ENCODE results near the gene CLCN6. TPM values are rescaled to one million over a fixed set of nuclear protein-coding genes. Genes with fewer than 3 reads are reported as not detected.

CLCN6 gene
- total RNA-seq, 1 donor from 2014 or later = 6.8 TPM

- DNase-seq (ENCODE audit: low read depth) = no peak
- no peak overlapping the region for H3K4me3 ChIP-seq (ENCODE audit: low read depth, low read length)
- no peak for TF ChIP-seq CTCF (conservative IDR thresholded peaks at IDR 0.05; ENCODE audit: low read depth, low read length)
Measured at GRCh38 chr1:11778844-11779623, 27.0 kb upstream of the CLCN6 start.

GRCh38 chr1:11779715-11780379 is 26.1 kb upstream of the CLCN6 start:
- no peak for TF ChIP-seq CTCF (conservative IDR thresholded peaks at IDR 0.05; ENCODE audit: low read depth, low read length)
- H3K4me3 ChIP-seq (ENCODE audit: low read depth, low read length) = no peak overlapping the region
- DNase-seq (ENCODE audit: low read depth) = no peak

- no peak overlapping the region for H3K4me3 ChIP-seq (ENCODE audit: low read depth, low read length)
- no peak for TF ChIP-seq CTCF (conservative IDR thresholded peaks at IDR 0.05; ENCODE audit: low read depth, low read length)
- DNase-seq (ENCODE audit: low read depth) = no peak
Measured at GRCh38 chr1:11780380-11781147, 25.4 kb upstream of the CLCN6 start.

- no peak for DNase-seq (ENCODE audit: low read depth)
- no peak for TF ChIP-seq CTCF (conservative IDR thresholded peaks at IDR 0.05; ENCODE audit: low read depth, low read length)
- no peak overlapping the region for H3K4me3 ChIP-seq (ENCODE audit: low read depth, low read length)
Measured at GRCh38 chr1:11781297-11781696, 24.7 kb upstream of the CLCN6 start.

GRCh38 chr1:11782127-11782708 is 23.8 kb upstream of the CLCN6 start:
- no peak overlapping the region for H3K4me3 ChIP-seq (ENCODE audit: low read depth, low read length)
- DNase-seq (ENCODE audit: low read depth) = no peak
- no peak for TF ChIP-seq CTCF (conservative IDR thresholded peaks at IDR 0.05; ENCODE audit: low read depth, low read length)

- DNase-seq (ENCODE audit: low read depth) = no peak
- no peak overlapping the region for H3K4me3 ChIP-seq (ENCODE audit: low read depth, low read length)
- no peak for TF ChIP-seq CTCF (conservative IDR thresholded peaks at IDR 0.05; ENCODE audit: low read depth, low read length)
Measured at GRCh38 chr1:11783556-11783955, 22.4 kb upstream of the CLCN6 start.
